Mesothelial cell of epicardium (in vitro differentiated cells): ENCODE measurements around the gene OR8J3. TPM values are rescaled to one million over a fixed set of nuclear protein-coding genes. Genes with fewer than 3 reads are reported as not detected.

Source experiments
- DNase-seq, 2 experiments: peaks; one replicate each; pipeline ENCODE4 v3.0.0; 2021; ENCODE audit warnings: low spot score in 2 of 2; ENCODE audit not compliant: unreplicated experiment in 2 of 2
- H3K27ac Mint-ChIP-seq: 2 replicates; pipeline ENCODE4 v1.8.0; 2021; ENCODE audit warnings: mixed read lengths
- H3K27me3 Mint-ChIP-seq: 2 replicates; pipeline ENCODE4 v1.8.0; 2021; ENCODE audit warnings: low read depth, mixed read lengths
- H3K36me3 Mint-ChIP-seq: 2 replicates; pipeline ENCODE4 v1.8.0; 2021; ENCODE audit warnings: mixed read lengths
- H3K4me1 Mint-ChIP-seq: 2 replicates; pipeline ENCODE4 v1.8.0; 2021; ENCODE audit warnings: mixed read lengths
- H3K4me3 Mint-ChIP-seq: 2 replicates; pipeline ENCODE4 v1.8.0; 2021; ENCODE audit warnings: mild to moderate bottlenecking, moderate library complexity, mixed read lengths
- H3K9me3 Mint-ChIP-seq: 2 replicates; pipeline ENCODE4 v1.8.0; 2021; ENCODE audit warnings: mixed read lengths
- total RNA-seq: library from RNA; stranded (reverse); gene quantifications from 3 replicates; pipeline ENCODE4 v1.2.1, GENCODE V29; 2021
- TF ChIP-seq, protein P1 (sequence below): fragments of 200-600 bp; sonication (generic); IDR thresholded peaks from one replicate; pipeline ENCODE4 v1.5.0; 2021; ENCODE audit warnings: antibody characterized with exemption; ENCODE audit not compliant: unreplicated experiment

OR8J3 gene
- total RNA-seq, result not detected in 3 replicates

- no peak within 1 kb of the TSS for H3K27ac Mint-ChIP-seq
- TF ChIP-seq, protein P1, sequence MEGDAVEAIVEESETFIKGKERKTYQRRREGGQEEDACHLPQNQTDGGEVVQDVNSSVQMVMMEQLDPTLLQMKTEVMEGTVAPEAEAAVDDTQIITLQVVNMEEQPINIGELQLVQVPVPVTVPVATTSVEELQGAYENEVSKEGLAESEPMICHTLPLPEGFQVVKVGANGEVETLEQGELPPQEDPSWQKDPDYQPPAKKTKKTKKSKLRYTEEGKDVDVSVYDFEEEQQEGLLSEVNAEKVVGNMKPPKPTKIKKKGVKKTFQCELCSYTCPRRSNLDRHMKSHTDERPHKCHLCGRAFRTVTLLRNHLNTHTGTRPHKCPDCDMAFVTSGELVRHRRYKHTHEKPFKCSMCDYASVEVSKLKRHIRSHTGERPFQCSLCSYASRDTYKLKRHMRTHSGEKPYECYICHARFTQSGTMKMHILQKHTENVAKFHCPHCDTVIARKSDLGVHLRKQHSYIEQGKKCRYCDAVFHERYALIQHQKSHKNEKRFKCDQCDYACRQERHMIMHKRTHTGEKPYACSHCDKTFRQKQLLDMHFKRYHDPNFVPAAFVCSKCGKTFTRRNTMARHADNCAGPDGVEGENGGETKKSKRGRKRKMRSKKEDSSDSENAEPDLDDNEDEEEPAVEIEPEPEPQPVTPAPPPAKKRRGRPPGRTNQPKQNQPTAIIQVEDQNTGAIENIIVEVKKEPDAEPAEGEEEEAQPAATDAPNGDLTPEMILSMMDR, result no peak
- no peaks in the 10 kb centered on the region for H3K36me3 Mint-ChIP-seq
- no peak for DNase-seq
- H3K4me3 Mint-ChIP-seq, result no peak within 1 kb of the TSS
- H3K9me3 Mint-ChIP-seq, result peaks cover 13% of the 10 kb centered on the region
- H3K27me3 Mint-ChIP-seq, result no peaks in the 10 kb centered on the region
- H3K4me1 Mint-ChIP-seq, result no peaks in the 10 kb centered on the region
Observed at GRCh38 chr11:56140151-56140661, at the start of gene OR8J3. Gene OR8J3, minus strand, starts transcription at chr11:56140201. Its CDS starts 2,483 bp downstream, at chr11:56137718.

GRCh38 chr11:56188602-56189001 lies 48.6 kb upstream of the OR8J3 start:
- H3K27ac Mint-ChIP-seq, result no peak overlapping the region
- no peaks in the 10 kb centered on the region for H3K27me3 Mint-ChIP-seq
- no peak overlapping the region for H3K4me3 Mint-ChIP-seq
- no peaks in the 10 kb centered on the region for H3K36me3 Mint-ChIP-seq
- TF ChIP-seq, protein P1, result no peak
- no peaks in the 10 kb centered on the region for H3K4me1 Mint-ChIP-seq
- H3K9me3 Mint-ChIP-seq, result peaks cover 27% of the 10 kb centered on the region
- DNase-seq, result no peak

DNA sequence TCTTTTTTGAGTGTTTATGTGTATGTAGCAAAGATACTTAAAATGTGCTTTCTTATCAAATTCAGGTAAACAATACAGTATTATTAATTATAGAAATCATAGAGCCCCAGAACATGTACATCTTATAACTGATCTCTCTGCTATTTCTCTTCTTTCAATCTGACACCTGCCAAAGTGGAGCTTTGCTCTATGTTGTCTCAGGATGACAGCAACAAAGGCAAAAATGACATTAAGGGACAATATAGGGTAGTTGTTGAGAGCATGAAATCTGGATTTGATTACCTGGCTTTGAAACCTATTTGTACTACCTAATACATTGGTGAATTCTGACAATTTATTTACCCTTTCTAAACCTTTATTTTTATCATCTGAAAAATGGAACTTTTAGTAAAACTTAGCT lies 43.5 kb upstream of the OR8J3 start:
- H3K4me1 Mint-ChIP-seq, result no peaks in the 10 kb centered on the region
- peaks cover 29% of the 10 kb centered on the region for H3K9me3 Mint-ChIP-seq
- H3K36me3 Mint-ChIP-seq, result no peaks in the 10 kb centered on the region
- no peaks in the 10 kb centered on the region for H3K27me3 Mint-ChIP-seq
- H3K4me3 Mint-ChIP-seq, result no peak overlapping the region
- TF ChIP-seq, protein P1, result no peak
- no peak overlapping the region for H3K27ac Mint-ChIP-seq
- no peak for DNase-seq

DNA sequence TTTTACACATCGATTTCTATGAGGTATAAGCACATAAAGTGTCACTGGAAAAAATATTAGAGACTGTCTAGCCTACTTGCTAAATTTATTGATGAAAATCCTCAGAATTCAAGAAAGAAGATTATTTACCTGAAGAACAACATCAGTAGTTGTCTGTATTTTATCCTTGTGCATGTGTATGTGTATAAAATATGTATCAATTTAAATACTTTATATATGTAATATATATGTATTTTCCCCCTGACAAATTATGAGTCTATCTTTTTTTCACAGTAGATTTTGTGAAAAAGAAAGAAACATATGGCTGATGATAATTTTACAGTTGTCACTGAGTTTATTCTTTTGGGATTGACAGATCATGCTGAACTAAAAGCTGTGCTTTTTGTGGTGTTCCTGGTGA lies 36.3 kb upstream of the OR8J3 start, which contains the start of gene OR5J2:
Gene OR5J2, plus strand, starts transcription at position 301 of the 400 bp plus-strand sequence. Its CDS starts 0 bp downstream, at position 301.
- H3K4me1 Mint-ChIP-seq, result no peaks in the 10 kb centered on the region
- no peak within 1 kb of the TSS for H3K27ac Mint-ChIP-seq
- no peak for DNase-seq
- no peaks in the 10 kb centered on the region for H3K27me3 Mint-ChIP-seq
- H3K9me3 Mint-ChIP-seq, result peaks cover 24% of the 10 kb centered on the region
- H3K36me3 Mint-ChIP-seq, result no peaks in the 10 kb centered on the region
- no peak within 1 kb of the TSS for H3K4me3 Mint-ChIP-seq
- TF ChIP-seq, protein P1, result no peak

- peaks cover 3% of the 10 kb centered on the region for H3K9me3 Mint-ChIP-seq
- no peaks in the 10 kb centered on the region for H3K4me1 Mint-ChIP-seq
- no peak for DNase-seq
- H3K27me3 Mint-ChIP-seq, result no peaks in the 10 kb centered on the region
- no peak overlapping the region for H3K4me3 Mint-ChIP-seq
- H3K36me3 Mint-ChIP-seq, result no peaks in the 10 kb centered on the region
- TF ChIP-seq, protein P1, result no peak
- no peak overlapping the region for H3K27ac Mint-ChIP-seq
Observed at GRCh38 chr11:56172256-56172830, 32.3 kb upstream of the OR8J3 start.
